ENCODE measurements around the gene ARMC6. TPM values are rescaled to one million over a fixed set of nuclear protein-coding genes. Genes with fewer than 3 reads are reported as not detected.

The ARMC6 gene
- total RNA-seq, 1 donor from 2014 or later = 36.0 TPM

GRCh38 chr19:19064098-19064722 is 30.8 kb downstream of the ARMC6 start:
- no peak for DNase-seq (ENCODE audit: low read depth)
- Histone ChIP-seq H3K36me3 (ENCODE audit: insufficient read depth, low read length) (no peaks in the 10 kb centered on the region), H3K27me3 (ENCODE audit: insufficient read depth, low read length) (no peaks in the 10 kb centered on the region), H3K9me3 (ENCODE audit: insufficient read depth, low read depth, low read length) (no peaks in the 10 kb centered on the region), H4K20me1 (ENCODE audit: insufficient read depth, low read length) (peaks cover 14% of the 10 kb centered on the region), H3K79me2 (ENCODE audit: insufficient read depth, low read length) (no peaks in the 10 kb centered on the region), H2AFZ (ENCODE audit: low read depth, low read length) (peak overlapping the region; percentile 67), H3K4me3 (ENCODE audit: insufficient read depth, low read depth, low read length) (peak overlapping the region; percentile 65), H3K4me2 (ENCODE audit: low read length) (peak overlapping the region; percentile 85), H3K27ac (ENCODE audit: low read depth, low read length) (no peak overlapping the region), H3K4me1 (ENCODE audit: insufficient read depth, low read length) (peaks cover 22% of the 10 kb centered on the region), H3K9ac (ENCODE audit: low read length) (peak overlapping the region; percentile 74)
- FAIRE-seq = no peak
- Mint-ChIP-seq H3K9me3 (ENCODE audit: unreplicated experiment) (no peaks in the 10 kb centered on the region), H3K27me3 (ENCODE audit: low read depth, unreplicated experiment) (no peaks in the 10 kb centered on the region), H3K4me1 (ENCODE audit: low read depth, unreplicated experiment) (peaks cover 14% of the 10 kb centered on the region), H3K27ac (ENCODE audit: unreplicated experiment) (peak overlapping the region; percentile 69), H3K4me3 (ENCODE audit: unreplicated experiment) (peak overlapping the region; percentile 84), H3K36me3 (ENCODE audit: low read depth, unreplicated experiment) (peaks cover 13% of the 10 kb centered on the region)
- no peak for TF ChIP-seq EZH2 (IDR thresholded peaks at IDR 0.05; ENCODE audit: insufficient read depth, low read length)
- TF ChIP-seq CTCF (IDR thresholded peaks at IDR 0.05; ENCODE audit: insufficient read depth, low read depth, low read length) = no peak

GRCh38 chr19:19064811-19065745 is 31.7 kb downstream of the ARMC6 start:
- DNase-seq (ENCODE audit: low read depth) = no peak
- no peak overlapping the region for H3K27ac Mint-ChIP-seq (ENCODE audit: unreplicated experiment)
- FAIRE-seq = no peak

More at GRCh38 chr19:19064811-19065745, 31.7 kb downstream of the ARMC6 start:
- peak overlapping the region; percentile 84 for H3K4me3 Mint-ChIP-seq (ENCODE audit: unreplicated experiment)
- H3K4me1 Mint-ChIP-seq (ENCODE audit: low read depth, unreplicated experiment) = peaks cover 14% of the 10 kb centered on the region
- Histone ChIP-seq H3K4me3 (ENCODE audit: insufficient read depth, low read depth, low read length) (peak overlapping the region; percentile 65), H3K27me3 (ENCODE audit: insufficient read depth, low read length) (no peaks in the 10 kb centered on the region), H2AFZ (ENCODE audit: low read depth, low read length) (peak overlapping the region; percentile 40), H3K36me3 (ENCODE audit: insufficient read depth, low read length) (no peaks in the 10 kb centered on the region), H3K4me1 (ENCODE audit: insufficient read depth, low read length) (peaks cover 22% of the 10 kb centered on the region), H4K20me1 (ENCODE audit: insufficient read depth, low read length) (peaks cover 16% of the 10 kb centered on the region), H3K9ac (ENCODE audit: low read length) (peak overlapping the region; percentile 74), H3K4me2 (ENCODE audit: low read length) (peak overlapping the region; percentile 85), H3K9me3 (ENCODE audit: insufficient read depth, low read depth, low read length) (no peaks in the 10 kb centered on the region), H3K27ac (ENCODE audit: low read depth, low read length) (no peak overlapping the region), H3K79me2 (ENCODE audit: insufficient read depth, low read length) (no peaks in the 10 kb centered on the region)
- TF ChIP-seq EZH2 (IDR thresholded peaks at IDR 0.05; ENCODE audit: insufficient read depth, low read length) (no peak), CTCF (IDR thresholded peaks at IDR 0.05; ENCODE audit: insufficient read depth, low read depth, low read length) (no peak)
- no peaks in the 10 kb centered on the region for H3K9me3 Mint-ChIP-seq (ENCODE audit: unreplicated experiment)
- peaks cover 5% of the 10 kb centered on the region for H3K36me3 Mint-ChIP-seq (ENCODE audit: low read depth, unreplicated experiment)
- no peaks in the 10 kb centered on the region for H3K27me3 Mint-ChIP-seq (ENCODE audit: low read depth, unreplicated experiment)

Data from astrocyte (in vitro differentiated cells and primary cell).